HL-60 (cell line): ENCODE data around the gene GADD45A.

Experiments
- DNase-seq, 2 experiments: peaks; one replicate each; pipeline ENCODE4 v3.0.0-alpha.2; 2010 to 2020; ENCODE audit warnings: low read depth in 1 of 2, low spot score in 1 of 2
- H3K27ac ChIP-seq: fragments of 250-450 bp; sonication (Bioruptor Pico); replicated peaks from 2 replicates; pipeline ENCODE4 v1.5.1; 2020; ENCODE audit warnings: mild to moderate bottlenecking, moderate library complexity
- H3K27me3 ChIP-seq: fragments of 250-450 bp; sonication (Bioruptor Pico); 2 replicates; pipeline ENCODE4 v1.5.1; 2021; ENCODE audit warnings: mild to moderate bottlenecking, moderate library complexity; ENCODE audit not compliant: insufficient read depth, poor library complexity, severe bottlenecking
- H3K4me3 ChIP-seq: replicated peaks from 2 replicates; pipeline ENCODE4 v1.5.1; 2011; ENCODE audit warnings: mild to moderate bottlenecking, control low read depth, low read length; ENCODE audit not compliant: insufficient read depth
- CTCF ChIP-seq: IDR thresholded peaks from one replicate; pipeline ENCODE4 v1.5.1; 2011; ENCODE audit warnings: low read length, control low read depth, inconsistent platforms; ENCODE audit not compliant: insufficient read depth
- GABPA ChIP-seq: IDR thresholded peaks from 2 replicates; pipeline ENCODE4 v1.6.1; 2012; ENCODE audit warnings: low read depth
- POLR2AphosphoS5 ChIP-seq: IDR thresholded peaks from 2 replicates; pipeline ENCODE4 v1.6.1; 2012; ENCODE audit warnings: low read depth
- REST ChIP-seq: IDR thresholded peaks from 2 replicates; pipeline ENCODE4 v1.6.1; 2012; ENCODE audit warnings: low read depth; ENCODE audit not compliant: insufficient replicate concordance
- SPI1 ChIP-seq: IDR thresholded peaks from 2 replicates; pipeline ENCODE4 v1.6.1; 2012; ENCODE audit warnings: low read depth, mild to moderate bottlenecking, borderline replicate concordance

GADD45A gene

GRCh38 chr1:67677408-67677807 is 7.6 kb upstream of the GADD45A start:
- TF ChIP-seq POLR2AphosphoS5: no peak
- no peak for TF ChIP-seq REST
- TF ChIP-seq GABPA: no peak
- TF ChIP-seq CTCF: no peak
- TF ChIP-seq SPI1: no peak
- no peak for DNase-seq
- H3K4me3 ChIP-seq: no peak overlapping the region
- no peak overlapping the region for H3K27ac ChIP-seq
- no peaks in the 10 kb centered on the region for H3K27me3 ChIP-seq

GRCh38 chr1:67677930-67678329 is 7.1 kb upstream of the GADD45A start:
- no peak for TF ChIP-seq GABPA
- TF ChIP-seq SPI1: no peak
- TF ChIP-seq CTCF: no peak
- no peak for TF ChIP-seq POLR2AphosphoS5
- no peak for TF ChIP-seq REST
- Histone ChIP-seq H3K27me3 (no peaks in the 10 kb centered on the region), H3K4me3 (no peak overlapping the region), H3K27ac (no peak overlapping the region)
- DNase-seq: no peak

- no peaks in the 10 kb centered on the region for H3K27me3 ChIP-seq
- TF ChIP-seq POLR2AphosphoS5 (no peak), GABPA (no peak), REST (no peak), CTCF (no peak), SPI1 (no peak)
- no peak overlapping the region for H3K4me3 ChIP-seq
- H3K27ac ChIP-seq: no peak overlapping the region
- no peak for DNase-seq
Measured at GRCh38 chr1:67679691-67680090, 5.3 kb upstream of the GADD45A start.
